Endodermal cell (in vitro differentiated cells): ENCODE measurements around the gene PPRC1. TPM values are rescaled to one million over a fixed set of nuclear protein-coding genes. Genes with fewer than 3 reads are reported as not detected.

Experiments
- DNase-seq: peaks from one replicate; pipeline ENCODE4 v3.0.0-alpha.2; 2017
- H3K27ac ChIP-seq: 2 replicates; pipeline ENCODE4 v1.5.1; 2013; ENCODE audit warnings: mild to moderate bottlenecking, low read depth, low read length, moderate library complexity
- H3K27me3 ChIP-seq: 2 replicates; pipeline ENCODE4 v1.6.1; 2013; ENCODE audit warnings: mild to moderate bottlenecking, low read length, moderate library complexity; ENCODE audit not compliant: insufficient read depth, control insufficient read depth, poor library complexity, severe bottlenecking
- H3K36me3 ChIP-seq: 2 replicates; pipeline ENCODE4 v1.7.0; 2013; ENCODE audit warnings: mild to moderate bottlenecking, low read length, moderate library complexity; ENCODE audit not compliant: control insufficient read depth, insufficient read depth
- H3K4me1 ChIP-seq: one replicate; pipeline ENCODE4 v1.7.0; 2013; ENCODE audit warnings: low read length; ENCODE audit not compliant: control insufficient read depth, insufficient read depth
- H3K4me3 ChIP-seq: 2 replicates; pipeline ENCODE4 v1.5.1; 2013; ENCODE audit warnings: mild to moderate bottlenecking, low read length, moderate library complexity
- H3K9ac ChIP-seq: 2 replicates; pipeline ENCODE4 v1.6.1; 2013; ENCODE audit warnings: mild to moderate bottlenecking, low read length, moderate library complexity; ENCODE audit not compliant: poor library complexity, severe bottlenecking; ENCODE audit errors: extremely low read depth
- H3K9me3 ChIP-seq: 2 replicates; pipeline ENCODE4 v1.6.1; 2013; ENCODE audit warnings: mild to moderate bottlenecking, low read length, moderate library complexity; ENCODE audit not compliant: control insufficient read depth
- H3K27ac Mint-ChIP-seq: 2 replicates; pipeline ENCODE4 v1.8.0; 2020; ENCODE audit warnings: mixed read lengths
- H3K27me3 Mint-ChIP-seq: 2 replicates; pipeline ENCODE4 v1.8.0; 2021; ENCODE audit warnings: mild to moderate bottlenecking, mixed read lengths; ENCODE audit not compliant: insufficient read depth
- H3K36me3 Mint-ChIP-seq: 2 replicates; pipeline ENCODE4 v1.8.0; 2020; ENCODE audit warnings: low read depth, mixed read lengths
- H3K4me1 Mint-ChIP-seq: 2 replicates; pipeline ENCODE4 v1.8.0; 2020; ENCODE audit warnings: mixed read lengths
- H3K4me3 Mint-ChIP-seq: 2 replicates; pipeline ENCODE4 v1.8.0; 2020; ENCODE audit warnings: mild to moderate bottlenecking, moderate library complexity, mixed read lengths
- H3K9me3 Mint-ChIP-seq: 2 replicates; pipeline ENCODE4 v1.8.0; 2020; ENCODE audit warnings: mild to moderate bottlenecking, mixed read lengths
- CTCF ChIP-seq: fragments of 200-600 bp; sonication (generic); conservative IDR thresholded peaks from 2 replicates; pipeline ENCODE4 v1.5.0; 2021; ENCODE audit warnings: antibody characterized with exemption, mild to moderate bottlenecking
- WGBS, 2 experiments: methylation state at CpG; one replicate each; pipeline versions ENCODE4 v1.1.5 to v1.1.7; 2013; ENCODE audit warnings: missing lambda C conversion rate in 2 of 2, mixed read lengths in 1 of 2; ENCODE audit not compliant: insufficient coverage in 1 of 2, insufficient read length in 1 of 2; 5-methylcytosine and 5-hydroxymethylcytosine counted together
- total RNA-seq, 2 donors: library from RNA; stranded (reverse); fragmentation: NEBNext Ultra II Directional in 1 of 2; extraction: Animal tissue kit (Norgen Biotek cat#: 25700) in 1 of 2; gene quantifications; 2 replicates in 1 of 2; 3 replicates in 1 of 2; pipeline ENCODE4 v1.2.1, GENCODE V29; 2021

PPRC1 gene
- total RNA-seq, 2 donors from 2014 or later, result 44.5 to 44.7 TPM

GRCh38 chr10:102146971-102147428, 14.2 kb downstream of the PPRC1 start:
- no peak overlapping the region for H3K9ac ChIP-seq
- no peak for TF ChIP-seq CTCF
- no peak overlapping the region for H3K27ac ChIP-seq
- H3K4me1 ChIP-seq, result peaks cover 7% of the 10 kb centered on the region
- Mint-ChIP-seq H3K4me3 (no peak overlapping the region), H3K27ac (peak overlapping the region; percentile 58), H3K9me3 (no peaks in the 10 kb centered on the region), H3K27me3 (no peaks in the 10 kb centered on the region), H3K36me3 (peaks cover 73% of the 10 kb centered on the region), H3K4me1 (peaks cover 7% of the 10 kb centered on the region)
- H3K27me3 ChIP-seq, result no peaks in the 10 kb centered on the region
- no peaks in the 10 kb centered on the region for H3K9me3 ChIP-seq
- peaks cover 78% of the 10 kb centered on the region for H3K36me3 ChIP-seq
- WGBS, 2 experiments, result 96 to 97% methylated on average over 17 of the region's 17 CpGs
- DNase-seq, result no peak
- H3K4me3 ChIP-seq, result no peak overlapping the region

GRCh38 chr10:102147561-102147960, 14.7 kb downstream of the PPRC1 start:
- peaks cover 7% of the 10 kb centered on the region for H3K4me1 ChIP-seq
- Mint-ChIP-seq H3K9me3 (no peaks in the 10 kb centered on the region), H3K4me1 (peaks cover 7% of the 10 kb centered on the region), H3K27me3 (no peaks in the 10 kb centered on the region), H3K27ac (no peak overlapping the region), H3K4me3 (no peak overlapping the region), H3K36me3 (peaks cover 73% of the 10 kb centered on the region)
- no peaks in the 10 kb centered on the region for H3K27me3 ChIP-seq
- no peak overlapping the region for H3K4me3 ChIP-seq
- no peak for DNase-seq
- H3K27ac ChIP-seq, result no peak overlapping the region
- WGBS, 2 experiments, result 100% methylated on average over 1 of the region's 1 CpG; no CpG with 5 or more reads in 1 of the 2 experiments
- H3K36me3 ChIP-seq, result peaks cover 77% of the 10 kb centered on the region
- no peak for TF ChIP-seq CTCF
- no peaks in the 10 kb centered on the region for H3K9me3 ChIP-seq
- no peak overlapping the region for H3K9ac ChIP-seq

- no peak overlapping the region for H3K4me3 ChIP-seq
- H3K27ac Mint-ChIP-seq, result no peak overlapping the region
- H3K27ac ChIP-seq, result no peak overlapping the region
- H3K36me3 Mint-ChIP-seq, result peaks cover 68% of the 10 kb centered on the region
- H3K36me3 ChIP-seq, result peaks cover 70% of the 10 kb centered on the region
- no peaks in the 10 kb centered on the region for H3K9me3 ChIP-seq
- TF ChIP-seq CTCF, result no peak
- H3K4me3 Mint-ChIP-seq, result no peak overlapping the region
- H3K27me3 Mint-ChIP-seq, result no peaks in the 10 kb centered on the region
- peaks cover 10% of the 10 kb centered on the region for H3K4me1 ChIP-seq
- DNase-seq, result no peak
- no peak overlapping the region for H3K9ac ChIP-seq
- H3K9me3 Mint-ChIP-seq, result no peaks in the 10 kb centered on the region
- 79 to 92% methylated on average over 6 to 13 of the region's 13 CpGs for WGBS, 2 experiments
- peaks cover 12% of the 10 kb centered on the region for H3K4me1 Mint-ChIP-seq
- no peaks in the 10 kb centered on the region for H3K27me3 ChIP-seq
Measured at GRCh38 chr10:102148275-102148674, 15.4 kb downstream of the PPRC1 start.
